ENCODE results near the gene LIMK1.

LIMK1 gene

GRCh38 chr7:74056096-74056915, 27.3 kb upstream of the LIMK1 start:
- DNase-seq = no peak

- no peak for DNase-seq
These were observed 26.2 kb upstream of the LIMK1 start for GRCh38 chr7:74057216-74057925.

- no peak for DNase-seq
These were observed 25.6 kb upstream of the LIMK1 start for GRCh38 chr7:74057987-74058386.

GRCh38 chr7:74058486-74058885, 25.1 kb upstream of the LIMK1 start:
- DNase-seq = no peak

GRCh38 chr7:74059037-74059436, 24.6 kb upstream of the LIMK1 start:
- no peak for DNase-seq

- no peak for DNase-seq
These were observed 23.7 kb upstream of the LIMK1 start for GRCh38 chr7:74059681-74060588.

- peak; percentile 58 for DNase-seq
These were observed 21.6 kb upstream of the LIMK1 start for GRCh38 chr7:74061840-74062539.

GRCh38 chr7:74063223-74063641, 20.4 kb upstream of the LIMK1 start:
- no peak for DNase-seq

- no peak for DNase-seq
These were observed 20.0 kb upstream of the LIMK1 start for GRCh38 chr7:74063646-74064045.

GRCh38 chr7:74064696-74065095, 18.9 kb upstream of the LIMK1 start:
- DNase-seq = no peak

- DNase-seq = no peak
These were observed 17.0 kb upstream of the LIMK1 start for GRCh38 chr7:74066626-74067025.

- no peak for DNase-seq
These were observed 15.1 kb upstream of the LIMK1 start for GRCh38 chr7:74068378-74069085.

- no peak for DNase-seq
These were observed 14.5 kb upstream of the LIMK1 start for GRCh38 chr7:74069086-74069541.

- no peak for DNase-seq
These were observed 13.6 kb upstream of the LIMK1 start for GRCh38 chr7:74069790-74070618.

- DNase-seq = no peak
These were observed 13.0 kb upstream of the LIMK1 start for GRCh38 chr7:74070619-74070921.

- DNase-seq = no peak
These were observed 12.5 kb upstream of the LIMK1 start for GRCh38 chr7:74071121-74071520.

GRCh38 chr7:74074770-74075169, 8.8 kb upstream of the LIMK1 start:
- no peak for DNase-seq

- no peak for DNase-seq
These were observed 5.1 kb upstream of the LIMK1 start for GRCh38 chr7:74078461-74078860.

- no peak for DNase-seq
These were observed 861 bp upstream of the LIMK1 start for GRCh38 chr7:74082770-74083116.

GRCh38 chr7:74083928-74084721, 521 bp downstream of the LIMK1 start:
- peak; percentile 52 for DNase-seq
